Ascending aorta (tissue), 2 donors: ENCODE measurements around the gene TIMP3. TPM values are rescaled to one million over a fixed set of nuclear protein-coding genes. Genes with fewer than 3 reads are reported as not detected.
A peak's percentile ranks its signal among the peaks of the same experiment; 100 is the strongest.

Experiments used
- DNase-seq, 2 donors: peaks; one replicate each; pipeline ENCODE4 v3.0.0-alpha.2; 2019; ENCODE audit warnings: low spot score in 2 of 2
- H3K27ac ChIP-seq, 2 donors: fragments of 200-600 bp; sonication (generic); one replicate each; pipeline ENCODE4 v1.5.1; 2016 to 2017; ENCODE audit warnings: mild to moderate bottlenecking in 1 of 2
- H3K27me3 ChIP-seq: fragments of 200-600 bp; sonication (generic); one replicate; pipeline ENCODE4 v1.5.1; 2017
- H3K36me3 ChIP-seq, 2 donors: fragments of 200-600 bp; sonication (generic); one replicate each; pipeline ENCODE4 v1.5.1; 2016
- H3K4me1 ChIP-seq, 2 donors: fragments of 200-600 bp; sonication (generic); one replicate each; pipeline ENCODE4 v1.5.1; 2016 to 2017; ENCODE audit warnings: mild to moderate bottlenecking in 1 of 2
- H3K4me3 ChIP-seq, 2 donors: fragments of 200-600 bp; sonication (generic); one replicate each; pipeline ENCODE4 v1.5.1; 2016 to 2017; ENCODE audit warnings: mild to moderate bottlenecking in 1 of 2
- H3K9me3 ChIP-seq, 2 donors: fragments of 200-600 bp; sonication (generic); one replicate each; pipeline ENCODE4 v1.5.1; 2016
- intact Hi-C: fragments of 100-400 bp; cut with DNase I; formaldehyde crosslinking; loops from one replicate; pipeline ENCODE4 v1.15.1; 2023
- total RNA-seq: library from RNA; depleted of rRNA; stranded (reverse); fragments of >200 nt; gene quantifications from one replicate; pipeline ENCODE4 v1.1.0, GENCODE V29; 2016
- TF ChIP-seq, protein P1 (sequence below), 3 experiments: fragments of 200-600 bp in 2 of 3; fragments of 450-650 bp in 1 of 3; sonication (generic) in 2 of 3; IDR thresholded peaks; one replicate each; pipeline ENCODE4 v1.5.1; 2016 to 2019; ENCODE audit warnings: antibody characterized with exemption in 3 of 3, mild to moderate bottlenecking in 1 of 3, moderate library complexity in 1 of 3

Gene TIMP3
- total RNA-seq, 1 donor from 2014 or later: 394 TPM

DNA sequence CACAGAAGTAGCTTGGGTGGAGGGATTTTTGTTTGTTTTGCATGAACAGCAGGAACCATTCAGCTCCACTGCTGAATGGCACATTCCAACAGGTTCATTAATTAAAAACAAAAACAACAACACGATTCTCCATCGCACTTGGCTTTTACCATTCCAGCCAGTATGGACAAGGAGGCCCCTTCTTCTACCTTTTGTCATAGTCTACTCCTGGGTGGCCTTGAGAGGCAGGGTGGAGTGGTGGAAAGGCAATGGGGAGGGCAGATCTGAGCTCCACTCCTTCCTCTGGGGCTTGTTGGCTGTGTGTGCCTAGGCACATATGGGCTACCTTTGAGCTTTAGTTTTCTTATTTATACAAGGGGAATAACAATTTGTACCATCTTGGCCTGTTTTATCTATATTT, 4.8 kb downstream of the TIMP3 start:
- Histone ChIP-seq H3K36me3 (peaks cover 0 to 8% of the 10 kb centered on the region in 2 donors), H3K27me3 (no peaks in the 10 kb centered on the region), H3K9me3 (no peaks in the 10 kb centered on the region), H3K27ac (no peak overlapping the region), H3K4me1 (peaks cover 0 to 15% of the 10 kb centered on the region in 2 donors), H3K4me3 (no peak overlapping the region)
- intact Hi-C loops: no loop called here
- no peak for DNase-seq
- TF ChIP-seq, protein P1, sequence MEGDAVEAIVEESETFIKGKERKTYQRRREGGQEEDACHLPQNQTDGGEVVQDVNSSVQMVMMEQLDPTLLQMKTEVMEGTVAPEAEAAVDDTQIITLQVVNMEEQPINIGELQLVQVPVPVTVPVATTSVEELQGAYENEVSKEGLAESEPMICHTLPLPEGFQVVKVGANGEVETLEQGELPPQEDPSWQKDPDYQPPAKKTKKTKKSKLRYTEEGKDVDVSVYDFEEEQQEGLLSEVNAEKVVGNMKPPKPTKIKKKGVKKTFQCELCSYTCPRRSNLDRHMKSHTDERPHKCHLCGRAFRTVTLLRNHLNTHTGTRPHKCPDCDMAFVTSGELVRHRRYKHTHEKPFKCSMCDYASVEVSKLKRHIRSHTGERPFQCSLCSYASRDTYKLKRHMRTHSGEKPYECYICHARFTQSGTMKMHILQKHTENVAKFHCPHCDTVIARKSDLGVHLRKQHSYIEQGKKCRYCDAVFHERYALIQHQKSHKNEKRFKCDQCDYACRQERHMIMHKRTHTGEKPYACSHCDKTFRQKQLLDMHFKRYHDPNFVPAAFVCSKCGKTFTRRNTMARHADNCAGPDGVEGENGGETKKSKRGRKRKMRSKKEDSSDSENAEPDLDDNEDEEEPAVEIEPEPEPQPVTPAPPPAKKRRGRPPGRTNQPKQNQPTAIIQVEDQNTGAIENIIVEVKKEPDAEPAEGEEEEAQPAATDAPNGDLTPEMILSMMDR (IDR thresholded peaks at IDR 0.05): no peak

DNA sequence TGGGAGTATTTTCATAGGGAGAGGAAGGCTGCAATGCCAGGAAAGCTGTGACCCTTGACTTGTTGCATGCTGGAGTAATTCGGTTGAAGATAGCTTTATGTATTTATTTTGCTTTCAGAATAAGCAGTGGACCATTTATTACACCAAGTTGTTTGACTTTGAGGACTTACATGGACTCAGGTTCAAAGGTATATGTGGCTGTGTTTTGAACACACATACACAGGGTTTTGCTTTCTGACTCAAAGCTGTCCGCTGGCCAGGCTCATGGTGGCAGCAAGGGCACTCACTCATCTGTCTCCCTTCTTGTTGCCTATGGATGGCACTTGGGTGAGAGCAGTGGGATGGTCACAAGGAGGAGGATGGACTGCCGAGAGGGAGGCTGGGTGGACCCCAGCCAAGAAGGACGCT, 6.5 kb downstream of the TIMP3 start:
- H3K4me1 ChIP-seq: peaks cover 2 to 15% of the 10 kb centered on the region in 2 donors
- intact Hi-C loops: no loop called here
- H3K4me3 ChIP-seq: no peak overlapping the region
- TF ChIP-seq, protein P1 (IDR thresholded peaks at IDR 0.05): no peak
- no peak for DNase-seq
- no peak overlapping the region for H3K27ac ChIP-seq
- H3K9me3 ChIP-seq: no peaks in the 10 kb centered on the region
- no peaks in the 10 kb centered on the region for H3K27me3 ChIP-seq
- H3K36me3 ChIP-seq: peaks cover 0 to 8% of the 10 kb centered on the region in 2 donors

DNA sequence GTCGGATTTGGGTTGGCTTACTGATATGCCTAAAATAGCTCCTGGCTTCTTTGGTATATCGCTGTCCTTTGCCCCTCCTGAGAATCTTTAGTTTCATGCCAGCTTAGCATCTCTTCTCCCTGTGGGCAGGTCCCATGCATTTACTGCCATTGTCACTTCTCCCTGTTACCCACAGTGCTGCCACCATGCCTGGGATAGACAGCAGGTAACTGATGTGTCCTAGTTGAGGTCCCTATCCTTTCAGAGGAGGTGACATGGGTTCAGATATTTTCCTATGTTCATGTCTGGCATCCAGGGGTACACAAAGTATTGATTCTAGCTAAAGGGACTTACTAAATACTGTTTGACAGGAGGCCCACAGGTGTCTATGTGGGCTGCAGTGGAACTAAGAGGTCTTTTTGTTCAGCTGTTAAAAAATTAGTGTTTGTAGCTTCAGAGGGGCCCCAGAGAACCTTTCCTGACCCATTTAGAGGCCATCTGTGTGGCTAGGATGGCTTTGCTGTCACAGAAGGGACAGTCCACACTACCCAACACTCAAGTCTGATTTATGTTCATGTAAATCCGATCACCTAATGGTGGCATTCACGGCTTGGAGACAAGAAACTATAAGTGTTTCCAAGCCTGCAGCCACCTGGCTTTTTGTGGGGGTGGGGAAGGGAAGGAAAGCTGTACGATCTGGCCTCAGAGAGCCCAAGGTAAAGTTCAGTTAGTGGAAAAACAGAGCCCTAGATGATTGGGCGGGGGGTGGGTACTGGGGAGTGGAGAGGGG, 8.5 kb downstream of the TIMP3 start:
- no peaks in the 10 kb centered on the region for H3K27me3 ChIP-seq
- TF ChIP-seq, protein P1 (IDR thresholded peaks at IDR 0.05): no peak
- H3K36me3 ChIP-seq: peaks cover 0 to 8% of the 10 kb centered on the region in 2 donors
- no peaks in the 10 kb centered on the region for H3K9me3 ChIP-seq
- intact Hi-C loops: no loop called here
- no peak overlapping the region for H3K4me3 ChIP-seq
- no peak for DNase-seq
- H3K4me1 ChIP-seq: peaks cover 2 to 9% of the 10 kb centered on the region in 2 donors
- no peak overlapping the region for H3K27ac ChIP-seq

DNA sequence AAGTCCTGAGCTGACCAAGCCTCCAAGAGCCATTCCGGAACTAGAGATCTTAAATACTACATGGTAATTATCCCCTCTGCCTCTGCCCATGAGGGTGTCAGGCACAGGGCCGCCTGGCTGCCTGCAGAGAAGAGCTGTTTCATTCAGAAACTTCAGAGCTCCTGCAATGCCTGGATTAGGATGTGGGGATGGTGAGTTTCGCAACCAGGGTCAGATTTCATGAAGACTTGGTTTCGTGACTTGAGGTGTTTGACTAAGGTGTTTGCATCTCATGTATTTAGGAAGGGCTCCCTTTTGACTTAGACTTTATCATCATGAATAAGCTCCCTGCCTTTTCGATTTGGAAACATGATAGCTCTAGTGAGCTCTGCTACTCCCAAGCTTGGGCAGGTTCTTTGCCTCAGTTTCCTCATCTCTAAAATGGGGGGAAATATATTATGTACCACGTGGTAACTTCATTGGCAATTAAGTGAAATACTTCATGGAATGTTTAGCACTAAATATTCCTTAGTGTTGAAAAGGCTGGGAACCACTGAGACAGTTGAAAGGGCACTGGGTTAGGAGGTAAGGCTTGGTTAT, 9.1 kb downstream of the TIMP3 start:
- TF ChIP-seq, protein P1 (IDR thresholded peaks at IDR 0.05): no peak
- no peak for DNase-seq
- intact Hi-C loops: no loop called here
- Histone ChIP-seq H3K27me3 (no peaks in the 10 kb centered on the region), H3K36me3 (peaks cover 0 to 8% of the 10 kb centered on the region in 2 donors), H3K27ac (no peak overlapping the region), H3K9me3 (no peaks in the 10 kb centered on the region), H3K4me1 (peaks cover 2 to 9% of the 10 kb centered on the region in 2 donors), H3K4me3 (no peak overlapping the region)

DNA sequence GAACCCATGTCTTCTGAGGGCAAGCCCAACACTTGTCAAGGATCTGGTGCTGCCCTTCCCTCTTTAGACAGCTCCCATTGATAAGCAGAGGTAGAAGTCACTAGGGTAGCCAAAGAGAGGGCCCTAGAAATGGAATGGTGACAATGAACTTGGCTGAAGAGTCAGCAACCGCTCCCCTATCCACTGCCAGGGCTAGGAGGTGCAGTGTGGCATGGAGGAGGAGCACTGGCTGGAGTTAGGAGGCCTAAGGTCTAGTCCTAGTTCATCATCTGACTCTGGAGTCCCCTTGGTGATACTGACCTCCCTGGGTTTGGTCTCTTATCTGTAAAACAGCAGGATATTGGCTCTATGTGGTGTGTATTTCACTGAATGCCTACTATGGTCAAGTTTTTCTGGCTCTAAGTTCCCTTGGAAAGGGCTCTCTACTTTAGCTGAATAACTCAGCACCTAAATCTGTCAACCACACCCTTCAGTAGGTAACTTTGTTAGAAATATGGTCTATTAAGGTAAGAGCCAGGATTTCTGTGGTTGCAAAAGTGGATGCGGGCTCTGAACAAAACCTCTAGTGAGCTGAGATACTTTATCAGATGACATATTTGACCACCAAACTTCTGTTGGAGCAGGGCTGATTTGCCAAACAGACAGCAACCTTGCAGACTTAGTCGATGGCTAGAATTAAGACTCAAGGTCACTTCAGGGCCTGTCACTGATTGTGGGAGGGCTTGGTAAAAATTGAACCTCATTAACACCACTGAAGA, 10.5 kb downstream of the TIMP3 start:
- Histone ChIP-seq H3K27ac (peak overlapping the region in 1 of 2 donors; percentile 5), H3K4me3 (no peak overlapping the region), H3K27me3 (no peaks in the 10 kb centered on the region), H3K9me3 (no peaks in the 10 kb centered on the region), H3K36me3 (peaks cover 0 to 8% of the 10 kb centered on the region in 2 donors), H3K4me1 (peaks cover 2 to 9% of the 10 kb centered on the region in 2 donors)
- DNase-seq: no peak
- TF ChIP-seq, protein P1 (IDR thresholded peaks at IDR 0.05): no peak
- intact Hi-C loops: no loop called here
